ENCODE data around the gene KDM4B.
A peak's percentile ranks its signal among the peaks of the same experiment; 100 is the strongest.
"Not testable (repeated sequence)": the region's sequence is repeated elsewhere in the genome, so short reads cannot be mapped to it uniquely, and the experiment has no call there.

The KDM4B gene

GRCh38 chr19:4967738-4968461 lies 1.0 kb upstream of the KDM4B start:
- no peak for DNase-seq (ENCODE audit: low spot score)

- DNase-seq (ENCODE audit: low spot score) = peak; percentile 53
Measured at GRCh38 chr19:4969292-4969771, 419 bp downstream of the KDM4B start.

DNA sequence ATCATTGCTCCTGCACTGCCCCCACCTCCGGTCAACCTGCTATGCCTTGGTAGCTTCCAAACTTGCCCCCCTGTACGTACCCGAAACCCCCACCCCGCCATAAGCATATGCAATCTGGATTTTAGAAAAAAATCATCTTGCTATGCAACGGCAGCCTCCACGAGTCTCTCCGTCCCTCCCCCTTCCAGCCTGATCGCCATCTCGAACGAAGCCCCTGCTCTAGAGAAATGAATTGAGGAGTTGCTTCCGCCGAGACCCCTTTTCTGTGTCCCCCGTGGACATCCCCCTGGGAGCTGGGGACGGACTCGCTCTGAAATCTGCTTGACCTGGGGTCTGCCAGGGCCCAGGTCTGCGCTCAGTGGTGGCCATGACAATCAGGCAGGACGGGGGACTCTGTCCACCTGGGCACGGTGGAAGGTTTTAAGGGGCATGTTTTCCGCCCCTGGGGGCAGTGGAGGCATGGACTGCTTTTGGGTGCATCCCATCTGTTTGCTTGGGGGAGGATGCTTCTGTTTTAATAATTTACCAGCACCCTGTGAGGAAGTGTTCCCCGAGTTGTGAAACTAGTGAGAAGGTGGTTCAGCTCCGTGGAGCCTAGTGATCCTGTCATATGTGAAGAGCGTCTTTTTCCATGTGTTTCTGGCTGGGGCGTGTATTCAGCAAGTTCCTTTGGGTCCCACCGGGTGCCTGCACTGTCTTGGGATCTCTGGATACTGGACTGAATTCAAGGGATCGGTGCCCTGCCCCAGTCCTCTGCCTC lies 1.0 kb downstream of the KDM4B start:
- DNase-seq (ENCODE audit: low spot score) = peak; percentile 58

DNA sequence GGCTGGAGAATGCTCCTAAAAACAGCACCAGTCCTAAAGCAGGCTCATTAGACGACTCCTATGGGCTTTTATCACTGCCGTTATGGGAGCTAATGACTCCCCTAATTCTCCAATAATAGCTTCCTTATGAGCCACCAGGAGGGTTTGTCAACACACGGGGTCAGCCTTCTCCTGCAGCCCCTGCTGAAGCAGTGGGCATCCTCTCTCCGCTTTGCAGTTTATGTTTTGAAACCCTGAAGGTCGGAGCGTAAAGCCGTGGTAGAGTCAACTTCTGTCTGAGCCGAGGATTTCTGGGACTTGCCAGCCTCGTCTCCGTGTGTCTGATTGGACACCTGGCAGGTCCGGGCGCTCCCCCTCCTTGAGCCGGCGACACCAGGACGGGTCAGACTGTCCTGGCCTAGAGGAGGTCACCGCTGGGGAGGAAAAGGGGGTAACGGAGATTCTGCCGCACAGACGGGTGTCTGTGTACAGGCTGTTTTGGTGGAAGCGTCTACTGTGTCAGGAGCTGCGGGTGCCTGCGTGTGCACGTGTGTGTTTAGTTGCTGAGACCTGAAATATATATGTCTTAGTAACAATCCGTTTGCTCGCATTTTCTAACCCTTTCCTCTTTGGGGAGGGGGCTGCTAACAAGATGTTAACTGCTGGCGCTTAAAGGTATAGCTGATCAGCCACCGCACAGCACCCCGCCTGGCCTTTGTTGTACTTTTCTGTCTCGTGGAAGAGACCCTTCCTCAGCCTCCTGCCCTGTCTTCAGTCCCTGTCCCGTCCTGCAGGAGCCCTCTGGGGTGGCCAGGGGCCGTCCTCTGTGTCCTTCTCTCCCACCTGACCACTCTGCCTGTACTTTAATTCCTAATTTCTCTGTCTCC lies 1.9 kb downstream of the KDM4B start:
- DNase-seq (ENCODE audit: low spot score) = no peak

DNA sequence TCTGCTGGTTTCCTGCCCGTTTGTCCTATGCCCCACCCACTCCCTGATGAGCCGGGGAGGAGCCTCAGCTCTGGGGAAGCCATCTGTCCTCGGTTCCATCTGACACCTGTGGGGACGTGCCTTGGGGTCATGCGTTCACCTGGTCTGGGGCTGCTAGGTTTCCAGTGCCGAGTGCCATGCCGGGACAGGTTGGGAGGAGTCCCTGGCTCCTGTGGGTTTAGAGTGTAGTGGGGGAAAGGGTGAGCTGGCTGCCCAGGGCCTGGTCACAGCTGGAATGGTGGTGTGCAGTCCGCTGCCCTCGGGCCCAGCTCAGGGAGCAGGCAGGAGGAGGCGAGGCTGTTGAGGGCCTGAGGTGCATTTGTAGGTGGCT lies 2.5 kb downstream of the KDM4B start:
- no peak for DNase-seq (ENCODE audit: low spot score)

- no peak for DNase-seq (ENCODE audit: low spot score)
Measured at GRCh38 chr19:4971816-4972495, 3.0 kb downstream of the KDM4B start.

DNA sequence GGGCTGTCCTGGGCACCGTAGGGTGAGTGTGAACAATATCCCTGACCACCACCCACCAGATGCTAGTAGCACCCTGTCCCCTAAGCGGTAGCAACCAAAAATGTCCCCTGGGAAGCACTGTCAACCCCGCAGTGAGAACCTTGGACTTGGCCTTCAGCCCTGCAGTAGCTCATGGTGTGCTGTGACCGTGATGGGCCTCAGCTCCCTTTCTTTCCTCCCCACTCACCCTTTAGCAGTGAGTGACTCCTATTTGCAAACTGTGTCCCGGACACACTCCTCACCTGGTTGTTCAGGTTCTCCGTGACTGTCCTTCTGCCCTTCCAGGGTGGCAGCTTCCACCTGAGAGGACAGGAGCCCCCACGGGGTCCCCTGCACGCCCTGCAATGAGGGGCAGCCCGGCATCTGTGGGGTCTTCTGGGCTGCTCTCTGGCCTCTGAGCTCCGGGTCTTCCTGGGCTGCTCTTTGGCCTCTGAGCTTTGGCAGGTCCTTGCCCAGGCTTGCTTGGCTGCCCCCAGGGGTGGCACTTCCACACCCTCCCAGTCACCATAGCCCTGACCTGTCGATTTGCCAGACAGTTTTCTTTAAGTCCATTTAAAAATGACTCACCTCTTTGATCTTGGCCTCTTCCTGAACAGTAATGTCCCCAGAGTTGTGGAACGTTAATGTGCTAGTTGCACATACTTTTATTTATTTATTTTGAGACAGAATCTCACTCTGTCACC lies 3.8 kb downstream of the KDM4B start:
- DNase-seq (ENCODE audit: low spot score) = no peak

DNA sequence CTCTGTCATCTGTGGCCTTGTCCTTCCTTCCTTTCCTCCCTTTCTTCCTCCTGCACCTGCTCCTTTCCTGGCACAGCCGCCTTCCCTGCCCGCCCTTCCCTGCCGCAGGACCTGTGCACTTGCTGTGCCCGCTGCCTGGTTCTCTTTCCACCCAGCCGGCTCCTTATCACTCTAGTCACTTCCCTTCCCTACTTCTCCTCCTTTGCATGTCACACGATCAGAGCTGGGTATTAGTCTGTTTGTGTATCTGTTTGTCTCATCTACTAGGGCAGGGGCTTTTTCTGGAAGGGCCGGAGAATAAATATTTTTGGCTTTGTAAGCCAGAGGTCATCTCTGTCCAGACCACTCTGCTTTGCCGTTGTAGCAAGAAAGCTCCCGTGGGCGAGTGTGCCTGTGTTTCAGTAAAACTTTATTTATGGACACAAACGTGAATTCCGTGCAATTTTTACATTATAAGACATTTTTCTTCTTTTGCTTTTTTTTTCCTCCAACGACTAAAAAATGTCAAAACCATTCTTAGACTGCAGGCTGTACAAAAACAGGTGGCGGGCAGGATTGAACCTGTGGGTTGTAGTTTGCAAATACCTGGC lies 6.1 kb downstream of the KDM4B start:
- no peak for DNase-seq (ENCODE audit: low spot score)

GRCh38 chr19:4975601-4976000 lies 6.7 kb downstream of the KDM4B start:
- DNase-seq (ENCODE audit: low spot score) = not testable (repeated sequence)

GRCh38 chr19:4976401-4977298 lies 7.7 kb downstream of the KDM4B start:
- DNase-seq (ENCODE audit: low spot score) = no peak

GRCh38 chr19:4977299-4978174 lies 8.6 kb downstream of the KDM4B start:
- no peak for DNase-seq (ENCODE audit: low spot score)

GRCh38 chr19:4979211-4979807 lies 10.4 kb downstream of the KDM4B start:
- DNase-seq (ENCODE audit: low spot score) = no peak

DNA sequence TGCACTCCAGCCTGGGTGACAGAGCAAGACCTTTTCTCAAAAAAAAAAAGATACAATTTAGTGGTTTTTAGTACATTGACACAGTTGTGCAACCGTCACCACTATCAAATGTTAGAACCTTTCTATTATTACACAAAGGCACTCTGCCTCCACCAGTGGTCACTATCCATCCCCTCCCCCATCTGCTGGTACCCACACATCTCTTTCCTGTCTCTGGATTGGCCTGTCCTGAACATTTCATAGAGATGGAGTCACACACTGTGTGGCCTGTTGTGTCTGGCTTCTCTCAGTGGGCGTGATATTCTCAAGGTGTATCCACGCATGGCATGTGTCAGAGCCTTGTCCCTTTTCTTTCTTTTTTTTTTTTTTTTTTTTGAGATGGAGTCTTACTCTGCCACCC lies 11.2 kb downstream of the KDM4B start:
- DNase-seq (ENCODE audit: low spot score) = no peak

GRCh38 chr19:4980838-4981680 lies 12.1 kb downstream of the KDM4B start:
- no peak for DNase-seq (ENCODE audit: low spot score)

DNA sequence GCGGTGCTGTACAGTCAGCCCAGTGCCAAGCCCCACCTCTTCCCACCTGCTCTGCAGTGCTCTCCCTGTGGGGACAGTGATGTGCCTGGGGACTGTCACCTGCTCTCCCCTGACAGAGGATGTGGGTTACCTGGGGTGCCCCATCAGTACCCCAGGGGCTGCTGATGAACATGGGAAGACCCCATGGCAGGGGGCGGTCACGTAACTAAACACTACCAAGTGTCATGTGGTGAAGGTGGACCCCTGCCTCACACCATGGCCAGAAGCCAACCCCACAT lies 12.7 kb downstream of the KDM4B start:
- DNase-seq (ENCODE audit: low spot score) = no peak

- DNase-seq (ENCODE audit: low spot score) = no peak
Measured at GRCh38 chr19:4983346-4984105, 14.6 kb downstream of the KDM4B start.

GRCh38 chr19:4984106-4984380 lies 15.1 kb downstream of the KDM4B start:
- no peak for DNase-seq (ENCODE audit: low spot score)

Measured in ecto neural progenitor cell (in vitro differentiated cells).